HG02943 (cell line): Measurements from ENCODE around the gene MAP4.

Source experiments
- ATAC-seq: cut with Tn5 transposase; IDR thresholded peaks from one replicate; pipeline ENCODE4 v1.9.1; 2021; ENCODE audit warnings: mild to moderate bottlenecking, low read depth, moderate library complexity; ENCODE audit not compliant: unreplicated experiment

MAP4 gene

GRCh38 chr3:47964740-47965139 lies 51.5 kb downstream of the MAP4 start:
- no peak for ATAC-seq

DNA sequence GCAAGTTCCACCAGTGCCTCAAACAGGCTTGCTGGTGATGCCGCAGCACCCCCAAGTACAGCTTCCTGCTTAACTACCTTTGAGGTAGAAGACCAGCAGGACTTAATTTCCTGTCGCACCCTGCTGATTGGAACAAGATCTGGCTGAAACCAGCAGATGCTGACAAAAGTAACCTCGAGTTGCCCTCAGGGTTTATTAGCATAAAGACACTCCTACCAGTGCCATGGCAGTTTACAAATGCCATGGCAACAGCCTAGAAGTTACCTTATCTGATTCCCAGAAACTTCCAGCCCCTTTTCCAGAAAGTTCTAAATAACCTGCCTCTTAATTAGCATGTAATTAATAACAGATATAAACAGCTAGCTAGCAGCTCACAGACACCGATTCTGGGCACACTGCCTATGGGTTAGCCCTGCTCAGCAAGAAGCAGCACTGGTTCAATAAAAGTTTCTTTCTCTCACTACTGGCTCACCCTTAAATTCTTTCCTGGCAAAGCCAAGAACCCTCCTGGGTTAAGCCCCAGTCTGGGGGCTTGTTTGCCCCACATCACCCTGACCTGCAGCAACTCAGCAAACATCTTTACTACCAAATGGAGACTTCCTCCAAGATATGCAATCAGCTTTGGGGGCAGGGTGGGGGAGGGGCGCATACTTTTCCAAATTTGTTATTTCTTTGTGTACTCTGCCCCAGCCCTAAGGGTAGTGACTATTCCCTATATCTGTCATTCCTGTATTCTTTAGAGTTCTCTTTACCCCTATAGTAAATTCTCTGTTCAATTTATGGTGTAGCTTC lies 54.2 kb downstream of the MAP4 start:
- ATAC-seq, result no peak

DNA sequence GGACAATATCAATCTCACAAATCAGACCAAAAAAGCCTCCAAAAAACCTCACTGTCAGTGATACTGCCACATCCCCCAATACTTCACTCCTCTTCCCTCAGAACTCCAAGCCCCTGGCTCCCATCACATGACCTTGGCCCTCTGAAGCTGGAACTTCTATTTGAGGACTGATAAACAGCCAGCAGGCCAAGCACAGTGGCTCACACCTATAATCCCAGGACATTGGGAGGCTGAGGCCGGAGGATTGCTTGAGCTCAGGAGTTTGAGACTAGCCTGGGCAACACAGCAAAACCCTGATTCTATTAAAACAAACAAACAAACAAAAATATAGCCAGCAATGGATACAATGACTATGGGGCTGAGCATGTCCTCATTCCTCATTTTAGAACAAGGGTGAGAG lies 55.2 kb downstream of the MAP4 start:
- ATAC-seq, result no peak

GRCh38 chr3:47956521-47956920 lies 59.7 kb downstream of the MAP4 start:
- ATAC-seq, result no peak

DNA sequence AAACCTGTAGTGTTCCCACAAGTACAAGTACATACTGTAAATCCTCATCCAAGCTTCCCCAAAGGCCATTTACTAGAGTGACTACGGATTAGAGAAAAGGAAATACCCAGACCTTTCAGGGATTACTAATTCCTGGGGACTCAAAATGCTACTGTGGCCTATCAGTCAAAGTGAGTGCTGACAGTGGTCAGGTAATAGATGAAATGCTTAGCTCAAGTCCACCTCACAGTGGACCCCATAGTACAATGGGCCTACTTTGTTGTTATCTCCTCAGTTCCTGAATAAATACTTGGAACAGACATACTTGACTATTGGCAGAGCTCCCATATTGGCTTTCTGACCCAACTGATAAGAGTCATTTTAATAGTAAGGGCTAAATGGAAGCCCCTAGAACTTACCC lies 61.6 kb downstream of the MAP4 start:
- no peak for ATAC-seq

DNA sequence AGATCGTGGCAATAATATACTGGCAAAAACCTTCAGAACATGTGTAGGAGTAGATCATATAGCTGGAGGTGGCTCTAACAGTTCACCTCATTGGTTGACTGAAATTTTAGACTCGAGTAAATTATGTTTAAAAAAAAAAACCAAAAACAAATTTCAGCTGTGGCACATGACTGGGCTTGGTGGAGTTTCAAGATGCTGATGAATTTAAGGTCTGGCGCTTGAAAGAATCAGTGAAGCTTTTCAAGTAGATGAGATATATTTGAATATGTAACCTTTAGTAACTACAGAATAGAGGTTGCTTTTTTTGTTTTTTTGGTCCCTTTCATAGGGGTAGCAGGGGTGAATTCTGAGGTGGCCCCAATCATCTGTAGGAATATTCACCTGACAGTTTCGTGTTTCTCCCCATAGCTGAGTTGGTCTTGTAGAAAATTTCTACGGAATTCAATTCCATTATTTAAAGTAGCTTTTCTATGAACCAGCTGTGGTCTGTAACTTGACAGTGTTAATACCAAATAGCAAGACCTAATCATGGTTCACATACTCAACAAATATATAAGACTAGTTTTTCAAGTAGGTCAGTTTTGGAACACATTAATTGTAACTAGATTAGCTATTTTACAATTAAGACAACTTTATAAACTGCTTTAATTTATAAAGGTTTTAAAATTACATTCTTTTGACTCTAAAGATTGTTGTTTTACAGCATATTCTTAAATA lies 65.6 kb downstream of the MAP4 start:
- no peak for ATAC-seq

GRCh38 chr3:47949979-47950378 lies 66.2 kb downstream of the MAP4 start:
- ATAC-seq, result no peak

- ATAC-seq, result no peak
Observed at GRCh38 chr3:47940232-47940631, 76.0 kb downstream of the MAP4 start.

GRCh38 chr3:47932421-47932820 lies 83.8 kb downstream of the MAP4 start:
- ATAC-seq, result no peak

- ATAC-seq, result no peak
Observed at GRCh38 chr3:47930979-47931378, 85.2 kb downstream of the MAP4 start.

- no peak for ATAC-seq
Observed at GRCh38 chr3:47916696-47917095, 99.5 kb downstream of the MAP4 start.

- ATAC-seq, result no peak
Observed at GRCh38 chr3:47916201-47916600, 100.0 kb downstream of the MAP4 start.

DNA sequence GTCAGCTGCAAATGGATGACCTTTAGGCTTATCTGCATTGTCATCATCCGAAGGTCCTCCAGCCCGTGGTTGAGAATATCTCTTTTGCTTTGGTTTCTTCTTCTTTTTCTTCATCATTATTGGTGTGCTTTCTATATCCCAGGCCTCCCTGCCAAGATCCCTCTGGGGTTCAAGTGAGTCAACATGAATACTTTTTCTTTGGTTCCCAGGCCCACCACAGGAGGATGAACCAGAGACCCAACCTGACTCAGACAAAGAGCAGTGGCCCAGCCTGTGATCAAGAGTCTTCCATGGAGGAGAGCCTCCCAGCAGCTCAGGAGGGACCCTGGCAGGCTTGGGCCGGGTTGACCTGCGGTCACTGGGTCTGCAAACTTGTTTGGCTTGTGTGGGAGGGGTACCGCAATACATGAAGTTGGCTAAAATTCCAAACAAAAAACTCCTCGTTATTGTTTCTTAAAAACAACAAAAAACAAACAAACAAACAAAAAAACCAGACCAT lies 104.2 kb downstream of the MAP4 start:
- no peak for ATAC-seq

DNA sequence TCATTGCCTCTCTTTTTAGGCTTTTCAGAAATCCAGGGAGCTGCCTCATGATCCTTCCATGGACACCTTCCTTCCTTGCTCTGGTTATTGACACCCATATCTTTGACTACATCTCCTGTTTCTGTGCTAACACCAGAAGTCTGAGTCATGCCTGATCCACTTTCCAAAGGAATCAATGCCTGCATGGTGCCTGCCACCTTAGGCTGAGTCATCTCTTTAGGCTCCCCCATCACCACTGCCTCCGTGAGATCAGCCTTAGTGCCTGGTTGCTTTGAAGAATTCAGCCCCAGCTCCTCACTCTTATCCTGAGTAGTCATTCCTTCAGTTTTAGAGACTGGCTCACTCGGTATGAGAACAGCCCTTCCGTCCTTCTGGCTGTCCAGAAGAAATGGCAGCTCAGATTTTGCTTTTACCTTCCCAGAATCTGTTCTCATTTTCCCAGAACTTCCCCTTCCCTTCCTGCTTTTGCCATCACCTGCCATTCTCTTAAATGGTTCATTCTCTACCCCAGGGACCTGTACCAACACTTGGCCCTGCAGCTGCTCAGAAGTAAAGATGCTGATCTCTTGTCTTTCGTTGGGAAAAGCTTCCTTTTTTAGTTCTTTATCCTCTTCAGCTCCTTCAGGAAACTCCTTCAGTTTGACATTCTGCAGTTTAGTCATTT lies 105.3 kb downstream of the MAP4 start:
- no peak for ATAC-seq

GRCh38 chr3:47910233-47910632 lies 106.0 kb downstream of the MAP4 start:
- no peak for ATAC-seq

- no peak for ATAC-seq
Observed at GRCh38 chr3:47909607-47910006, 106.6 kb downstream of the MAP4 start.

- ATAC-seq, result no peak
Observed at GRCh38 chr3:47908744-47909143, 107.5 kb downstream of the MAP4 start.

- no peak for ATAC-seq
Observed at GRCh38 chr3:47907784-47908183, 108.4 kb downstream of the MAP4 start.

- ATAC-seq, result no peak
Observed at GRCh38 chr3:47902746-47903145, 113.5 kb downstream of the MAP4 start.

DNA sequence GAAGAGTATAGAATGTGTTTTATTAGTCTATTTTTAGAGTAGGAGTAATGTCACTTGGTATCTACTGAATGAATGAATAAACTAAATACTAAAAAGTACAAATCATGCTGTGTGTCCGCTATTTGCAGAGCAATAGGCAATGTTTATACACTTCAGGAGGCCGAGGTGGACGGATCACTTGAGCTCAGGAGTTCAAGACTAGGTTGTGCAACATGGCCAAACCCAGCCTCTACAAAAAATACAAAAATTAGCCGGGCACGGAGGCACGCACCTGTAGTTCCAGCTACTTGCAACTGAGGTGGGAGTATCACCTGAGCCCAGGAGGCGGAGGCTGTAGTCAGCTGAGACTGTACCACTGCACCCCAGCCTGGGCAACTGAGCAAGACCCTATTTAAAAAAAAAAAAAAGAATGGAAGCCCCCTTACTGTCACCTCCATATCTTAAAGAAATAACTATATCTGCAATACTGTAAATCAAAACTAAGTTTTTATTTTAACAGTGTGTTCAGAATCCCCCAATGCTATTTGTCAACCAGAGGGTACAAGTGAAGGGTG lies 114.9 kb downstream of the MAP4 start:
- no peak for ATAC-seq

DNA sequence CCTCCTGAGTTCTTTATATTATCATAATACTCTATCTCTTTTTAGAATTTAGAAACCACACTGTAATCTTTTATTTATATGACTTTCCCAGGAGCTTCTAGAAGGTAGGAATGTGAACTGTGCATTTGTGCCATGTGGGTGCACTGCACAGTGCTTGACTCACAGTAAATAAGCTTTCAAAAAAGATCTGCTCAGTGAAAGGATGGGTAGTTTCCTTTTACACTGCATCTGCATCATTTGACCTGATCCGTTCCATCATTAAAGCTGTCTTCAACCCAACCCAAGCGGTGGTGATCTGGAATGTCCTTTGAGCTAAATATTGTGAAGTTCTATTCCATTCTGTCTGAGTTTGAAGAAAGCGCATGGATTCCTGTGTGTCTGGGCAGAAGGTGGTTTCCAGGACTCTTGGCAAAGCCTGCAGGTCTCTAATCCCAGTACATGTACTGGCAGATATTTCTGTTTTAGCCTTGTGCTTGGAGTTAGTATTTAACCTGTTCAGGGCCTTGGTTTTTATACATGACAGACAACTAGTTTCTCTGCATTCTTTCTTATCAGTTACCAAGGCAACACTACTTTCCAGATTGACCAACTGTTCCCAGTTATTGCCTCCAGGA lies 116.6 kb downstream of the MAP4 start:
- ATAC-seq, result no peak
